ENCODE data around the gene INAFM1. TPM values are rescaled to one million over a fixed set of nuclear protein-coding genes. Genes with fewer than 3 reads are reported as not detected.

Gene INAFM1
- total RNA-seq, 1 donor from 2014 or later = 2.2 TPM

DNA sequence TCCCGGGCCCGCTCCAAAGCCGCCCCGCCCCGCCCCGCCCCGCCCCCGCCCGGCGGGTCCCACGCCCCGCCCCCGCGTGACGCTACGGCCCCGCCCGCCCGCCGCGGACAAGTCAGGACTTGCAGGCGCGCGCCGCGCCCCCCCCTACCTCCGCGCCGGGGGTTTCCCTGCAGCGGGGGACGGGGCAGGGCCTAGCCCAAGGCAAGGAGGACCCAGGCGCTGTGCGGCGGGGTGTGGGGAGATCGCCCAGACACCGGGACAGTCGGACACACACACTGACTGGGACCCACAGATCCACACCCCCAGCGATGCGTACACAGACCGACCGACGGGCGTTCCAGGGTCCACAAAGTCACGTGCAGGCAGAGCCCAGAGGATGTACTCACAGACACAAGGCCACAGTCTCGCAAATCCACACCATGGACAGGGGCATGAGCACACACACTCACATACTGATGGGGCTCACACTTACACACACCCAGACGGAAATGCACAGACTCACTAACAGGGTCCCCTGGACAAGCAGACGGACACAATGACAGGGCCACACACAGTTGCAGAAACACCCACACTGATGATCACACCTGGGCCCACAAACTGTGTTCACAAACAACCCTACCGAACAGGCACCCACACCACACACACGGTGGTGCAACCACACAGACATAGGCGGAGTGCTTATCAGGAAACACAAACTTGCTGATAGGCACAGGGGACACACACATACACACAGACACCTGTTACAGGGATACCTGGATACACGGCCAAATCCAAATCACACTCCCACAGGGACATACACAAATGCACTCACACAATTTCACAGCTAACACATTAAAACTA, 43.2 kb upstream of the INAFM1 start:
- Histone ChIP-seq H3K4me3 (ENCODE audit: low read depth, low read length) (peak overlapping the region; percentile 47), H3K27me3 (ENCODE audit: control insufficient read depth, insufficient read depth, low read length) (no peaks in the 10 kb centered on the region), H3K36me3 (ENCODE audit: control insufficient read depth, insufficient read depth, low read length) (no peaks in the 10 kb centered on the region)
- no peak for DNase-seq (ENCODE audit: low read depth)
- TF ChIP-seq, protein P1, sequence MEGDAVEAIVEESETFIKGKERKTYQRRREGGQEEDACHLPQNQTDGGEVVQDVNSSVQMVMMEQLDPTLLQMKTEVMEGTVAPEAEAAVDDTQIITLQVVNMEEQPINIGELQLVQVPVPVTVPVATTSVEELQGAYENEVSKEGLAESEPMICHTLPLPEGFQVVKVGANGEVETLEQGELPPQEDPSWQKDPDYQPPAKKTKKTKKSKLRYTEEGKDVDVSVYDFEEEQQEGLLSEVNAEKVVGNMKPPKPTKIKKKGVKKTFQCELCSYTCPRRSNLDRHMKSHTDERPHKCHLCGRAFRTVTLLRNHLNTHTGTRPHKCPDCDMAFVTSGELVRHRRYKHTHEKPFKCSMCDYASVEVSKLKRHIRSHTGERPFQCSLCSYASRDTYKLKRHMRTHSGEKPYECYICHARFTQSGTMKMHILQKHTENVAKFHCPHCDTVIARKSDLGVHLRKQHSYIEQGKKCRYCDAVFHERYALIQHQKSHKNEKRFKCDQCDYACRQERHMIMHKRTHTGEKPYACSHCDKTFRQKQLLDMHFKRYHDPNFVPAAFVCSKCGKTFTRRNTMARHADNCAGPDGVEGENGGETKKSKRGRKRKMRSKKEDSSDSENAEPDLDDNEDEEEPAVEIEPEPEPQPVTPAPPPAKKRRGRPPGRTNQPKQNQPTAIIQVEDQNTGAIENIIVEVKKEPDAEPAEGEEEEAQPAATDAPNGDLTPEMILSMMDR (IDR thresholded peaks at IDR 0.05; ENCODE audit: insufficient read depth, low read length, poor library complexity, severe bottlenecking) = no peak

DNA sequence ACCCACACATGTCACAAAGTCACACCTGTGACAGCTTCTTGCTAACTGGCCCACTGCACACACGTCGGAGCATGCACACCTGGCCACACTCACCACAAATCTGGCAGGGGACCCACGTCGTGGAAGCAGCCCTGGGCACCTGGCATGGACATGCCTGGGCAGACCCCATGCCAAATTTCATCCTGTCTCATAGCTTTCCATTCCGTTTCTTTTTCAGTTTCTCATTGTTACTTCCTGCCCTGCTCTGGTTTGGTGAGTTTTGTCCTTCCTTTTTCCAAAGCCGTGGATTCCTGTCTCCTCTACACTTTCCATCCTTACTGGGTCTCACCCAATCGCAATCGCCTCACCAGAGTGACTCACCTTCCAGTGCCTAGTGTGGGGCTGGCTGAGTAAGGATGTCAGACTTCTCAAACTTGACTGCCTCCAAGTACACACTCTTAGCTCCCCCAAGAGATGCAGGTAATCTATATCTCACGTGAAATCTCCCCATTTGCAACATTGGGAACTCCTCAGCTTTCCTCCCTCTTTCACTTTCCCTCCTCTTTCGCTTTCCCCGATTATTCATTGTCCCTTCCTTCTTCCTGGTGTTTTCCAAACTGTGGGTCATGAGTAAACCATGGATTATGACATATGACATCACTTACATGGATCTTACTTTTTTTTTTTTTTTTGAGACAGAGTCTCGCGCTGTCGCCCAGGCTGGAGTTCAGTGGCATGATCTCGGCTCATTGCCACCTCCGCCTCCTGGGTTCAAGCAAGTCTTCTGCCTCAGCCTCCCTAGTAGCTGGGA, 42.1 kb upstream of the INAFM1 start:
- Histone ChIP-seq H3K4me3 (ENCODE audit: low read depth, low read length) (peak overlapping the region; percentile 39), H3K27me3 (ENCODE audit: control insufficient read depth, insufficient read depth, low read length) (no peaks in the 10 kb centered on the region), H3K36me3 (ENCODE audit: control insufficient read depth, insufficient read depth, low read length) (no peaks in the 10 kb centered on the region)
- no peak for DNase-seq (ENCODE audit: low read depth)
- TF ChIP-seq, protein P1 (IDR thresholded peaks at IDR 0.05; ENCODE audit: insufficient read depth, low read length, poor library complexity, severe bottlenecking) = no peak

DNA sequence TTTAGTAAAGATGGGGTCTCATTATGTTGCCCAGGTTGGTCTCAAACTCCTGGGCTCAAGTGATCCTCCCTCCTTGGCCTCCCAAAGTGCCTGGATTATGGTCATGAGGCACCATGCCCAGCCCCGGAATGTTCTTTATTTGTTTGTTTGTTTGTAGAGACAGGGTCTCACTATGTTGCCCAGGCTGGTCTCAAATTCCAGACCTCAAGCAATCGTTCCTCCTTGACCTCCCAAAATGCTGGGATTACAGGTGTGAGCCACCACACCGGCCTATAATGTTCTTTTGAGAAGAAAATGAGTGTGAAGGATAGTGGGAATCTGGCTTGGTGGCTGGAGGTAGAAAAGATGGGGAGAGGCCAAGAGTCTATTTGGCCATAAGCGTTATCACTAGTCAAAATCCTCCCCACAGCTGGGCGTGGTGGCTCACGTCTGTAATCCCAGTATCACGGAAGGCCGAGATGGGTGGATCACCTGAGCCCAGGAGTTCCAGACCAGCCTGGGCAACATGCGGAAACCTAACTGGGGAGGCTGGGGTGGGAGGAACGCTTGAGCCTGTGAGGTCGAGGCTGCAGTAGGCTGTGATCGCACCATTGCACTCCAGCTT, 38.5 kb upstream of the INAFM1 start:
- H3K36me3 ChIP-seq (ENCODE audit: control insufficient read depth, insufficient read depth, low read length) = no peaks in the 10 kb centered on the region
- no peaks in the 10 kb centered on the region for H3K27me3 ChIP-seq (ENCODE audit: control insufficient read depth, insufficient read depth, low read length)
- H3K4me3 ChIP-seq (ENCODE audit: low read depth, low read length) = no peak overlapping the region
- DNase-seq (ENCODE audit: low read depth) = no peak
- TF ChIP-seq, protein P1 (IDR thresholded peaks at IDR 0.05; ENCODE audit: insufficient read depth, low read length, poor library complexity, severe bottlenecking) = no peak

DNA sequence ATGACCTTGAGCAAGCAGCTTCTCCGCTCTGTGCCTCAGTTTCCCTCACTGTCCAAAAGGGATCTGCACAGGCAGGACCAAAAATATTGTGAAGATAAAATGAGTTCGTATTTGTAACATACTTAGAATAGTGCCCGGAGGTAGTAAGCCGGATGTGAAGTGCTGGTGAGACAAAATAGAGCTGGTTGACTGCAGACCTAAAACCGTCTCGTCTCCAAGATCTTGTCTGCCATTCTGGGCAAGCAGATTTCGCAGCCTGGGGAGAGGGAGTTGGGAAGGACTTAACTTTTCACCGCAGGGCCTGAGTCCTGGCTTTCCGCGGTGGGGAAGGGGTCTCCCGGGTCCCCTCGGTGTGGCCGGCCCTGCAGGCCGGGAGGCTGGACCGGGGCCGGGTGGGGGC, 35.5 kb upstream of the INAFM1 start:
- peak overlapping the region; percentile 31 for H3K4me3 ChIP-seq (ENCODE audit: low read depth, low read length)
- DNase-seq (ENCODE audit: low read depth) = no peak
- TF ChIP-seq, protein P1 (IDR thresholded peaks at IDR 0.05; ENCODE audit: insufficient read depth, low read length, poor library complexity, severe bottlenecking) = no peak
- H3K36me3 ChIP-seq (ENCODE audit: control insufficient read depth, insufficient read depth, low read length) = no peaks in the 10 kb centered on the region
- H3K27me3 ChIP-seq (ENCODE audit: control insufficient read depth, insufficient read depth, low read length) = no peaks in the 10 kb centered on the region

DNA sequence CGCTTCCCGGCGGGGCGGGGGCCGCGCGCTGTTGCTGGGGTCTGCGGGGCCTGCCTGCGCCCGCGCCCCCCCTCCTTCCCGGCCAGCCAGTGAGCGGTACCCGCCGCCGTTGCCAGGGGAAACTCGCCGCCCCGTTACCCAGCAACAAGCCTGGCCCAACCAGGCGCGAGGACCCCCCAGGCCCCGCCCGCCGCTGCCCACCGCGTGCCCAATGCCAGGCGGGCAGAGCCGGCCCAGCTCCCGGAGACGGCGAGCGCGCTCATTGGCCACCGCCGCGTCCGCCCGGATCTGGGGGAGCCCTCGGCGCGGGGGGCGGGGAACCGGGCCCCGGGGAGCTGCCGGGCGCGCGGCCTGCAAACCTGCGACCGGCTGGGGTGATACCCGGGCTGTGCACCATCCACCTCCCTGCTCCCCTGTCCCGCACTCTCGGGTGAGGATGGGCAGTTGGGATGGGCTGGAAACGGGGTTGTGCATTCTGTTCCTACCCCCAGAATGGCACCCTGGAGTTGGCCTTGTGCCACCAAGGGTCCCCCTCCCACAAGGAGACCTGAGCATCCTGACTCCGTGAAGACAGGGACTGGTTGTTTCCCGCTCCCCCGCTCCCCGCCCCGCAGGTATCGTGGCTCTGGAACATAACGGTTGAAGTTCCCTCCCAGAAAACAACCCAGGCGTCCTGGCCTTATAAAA, 34.9 kb upstream of the INAFM1 start:
- TF ChIP-seq, protein P1 (IDR thresholded peaks at IDR 0.05; ENCODE audit: insufficient read depth, low read length, poor library complexity, severe bottlenecking) = no peak
- no peak for DNase-seq (ENCODE audit: low read depth)
- H3K27me3 ChIP-seq (ENCODE audit: control insufficient read depth, insufficient read depth, low read length) = no peaks in the 10 kb centered on the region
- H3K4me3 ChIP-seq (ENCODE audit: low read depth, low read length) = peak overlapping the region; percentile 31
- H3K36me3 ChIP-seq (ENCODE audit: control insufficient read depth, insufficient read depth, low read length) = no peaks in the 10 kb centered on the region
